Hepatic stellate cell (primary cell): ENCODE results near the gene FGD5.

Source experiments
- DNase-seq: peaks from one replicate; pipeline ENCODE4 v3.0.0; 2011; ENCODE audit warnings: low spot score

FGD5 gene

DNA sequence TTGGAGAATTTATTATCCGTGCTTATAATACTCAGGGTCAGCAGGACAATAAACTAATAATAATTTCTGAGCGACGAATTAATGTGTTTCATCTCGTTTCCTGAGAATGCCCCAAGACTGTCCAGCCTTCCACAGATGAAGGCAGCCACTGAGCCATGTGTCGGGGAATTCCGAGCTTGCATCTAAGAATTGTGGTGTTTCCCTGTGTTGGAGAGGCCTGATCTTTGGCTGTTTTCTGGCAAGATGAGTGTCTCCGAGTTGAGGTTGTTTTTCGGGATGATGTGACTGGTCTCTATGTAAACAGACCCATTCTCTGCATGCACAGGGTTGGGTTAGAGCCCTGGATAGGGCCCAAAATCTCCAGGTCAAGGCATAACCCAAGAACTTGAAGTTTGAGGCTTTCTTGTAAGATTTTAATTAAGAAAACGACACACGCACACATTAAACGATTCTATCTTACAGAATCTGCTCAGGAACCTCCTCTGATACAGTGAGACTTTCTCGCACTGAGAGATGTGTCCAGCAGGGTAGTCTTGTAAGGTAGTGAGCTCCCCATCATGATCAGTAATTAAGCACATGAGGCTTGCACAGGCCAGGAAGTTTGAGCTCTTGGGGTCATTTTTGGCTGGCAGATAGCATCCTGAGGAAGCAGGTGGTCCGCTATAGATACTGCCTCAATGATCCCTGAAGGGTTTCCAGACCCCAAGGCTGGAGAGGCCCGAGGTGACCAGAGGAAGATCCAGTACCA, 14.4 kb downstream of the FGD5 start:
- no peak for DNase-seq

DNA sequence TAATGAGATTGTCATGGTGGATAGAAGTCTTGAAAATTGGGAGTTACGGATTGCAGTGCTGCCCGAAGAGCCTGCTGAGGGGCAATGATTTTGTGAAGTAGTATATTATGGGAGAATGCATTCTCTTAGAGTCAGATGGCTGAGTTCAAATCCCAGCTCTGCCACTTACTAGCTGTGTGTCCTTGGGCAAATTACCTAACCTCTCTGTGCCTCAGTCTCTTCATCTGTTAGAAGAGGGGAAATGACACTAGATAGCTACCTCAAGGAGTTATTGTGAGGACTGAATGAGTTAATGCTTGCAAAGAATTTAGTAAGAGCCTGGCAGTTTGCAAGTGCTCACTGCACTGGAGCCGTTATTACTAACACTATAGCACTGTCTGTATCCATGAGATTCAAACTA, 15.4 kb downstream of the FGD5 start:
- DNase-seq: no peak

GRCh38 chr3:14834807-14835466, 16.2 kb downstream of the FGD5 start:
- no peak for DNase-seq

DNA sequence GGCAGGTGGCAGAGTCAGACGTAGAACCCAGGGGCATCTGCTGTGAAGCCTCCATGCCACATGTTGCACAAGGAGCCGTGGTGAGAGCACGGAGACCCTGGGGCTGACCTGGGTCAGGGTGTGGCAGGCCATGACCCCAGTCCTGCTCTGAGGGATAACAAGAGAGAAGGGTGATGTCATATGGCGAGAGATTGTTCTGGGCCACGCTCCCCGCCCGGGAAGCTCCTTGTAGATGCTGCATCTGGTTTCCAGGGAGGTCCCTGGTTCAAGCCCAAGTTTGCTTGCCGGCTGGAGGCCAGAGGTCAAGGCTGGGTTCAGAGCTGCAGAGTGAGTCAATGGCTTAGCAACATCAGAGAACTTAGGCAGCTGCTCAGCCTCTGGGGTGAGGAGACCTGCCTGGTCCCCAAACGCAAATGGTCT, 17.3 kb downstream of the FGD5 start:
- DNase-seq: no peak

- DNase-seq: no peak
These were observed 18.6 kb downstream of the FGD5 start for GRCh38 chr3:14837186-14837877.

GRCh38 chr3:14837878-14838258, 19.1 kb downstream of the FGD5 start:
- no peak for DNase-seq

DNA sequence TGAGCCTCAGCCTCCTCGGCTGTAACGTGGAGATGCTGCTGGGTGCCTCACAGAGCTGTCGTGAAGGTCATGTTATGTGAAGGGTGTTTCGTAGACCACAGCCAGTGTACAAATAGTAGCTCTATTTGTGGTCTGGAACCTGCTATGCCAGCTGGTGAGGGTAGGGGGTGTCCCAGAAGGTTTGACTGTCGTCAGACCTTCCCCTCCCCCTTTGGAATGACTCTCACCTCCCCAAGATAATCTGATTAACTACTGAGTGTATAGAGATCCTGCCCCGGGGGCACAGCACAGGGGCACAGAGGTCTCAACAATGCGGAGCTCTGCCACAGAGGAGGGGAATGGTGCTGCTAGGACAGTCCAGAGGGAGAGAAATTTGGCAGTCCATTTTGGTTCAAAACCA, 20.5 kb downstream of the FGD5 start:
- no peak for DNase-seq

GRCh38 chr3:14841836-14842235, 23.1 kb downstream of the FGD5 start:
- DNase-seq: no peak

GRCh38 chr3:14842277-14842676, 23.5 kb downstream of the FGD5 start:
- DNase-seq: no peak

DNA sequence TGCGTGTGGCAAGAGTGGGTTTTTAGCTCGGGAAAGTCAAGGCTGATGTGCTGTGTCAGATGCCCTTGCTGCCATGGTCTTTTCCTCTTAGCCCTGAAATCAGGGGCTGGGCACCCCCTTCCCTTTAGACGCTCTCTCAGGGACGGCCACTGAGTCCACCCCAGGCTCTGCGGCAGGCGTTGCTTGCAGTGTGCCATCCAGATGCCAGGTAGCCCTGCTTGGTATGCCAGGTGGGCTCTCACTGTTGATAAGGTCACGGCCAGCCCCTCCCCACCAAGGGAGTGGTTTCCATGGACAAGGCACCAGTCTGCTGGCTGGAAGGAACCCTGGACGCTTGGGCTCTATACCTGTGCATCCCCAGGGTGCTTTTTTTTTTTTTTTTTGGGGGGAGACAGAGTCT, 24.6 kb downstream of the FGD5 start:
- DNase-seq: no peak

- no peak for DNase-seq
These were observed 25.8 kb downstream of the FGD5 start for GRCh38 chr3:14844386-14845170.

DNA sequence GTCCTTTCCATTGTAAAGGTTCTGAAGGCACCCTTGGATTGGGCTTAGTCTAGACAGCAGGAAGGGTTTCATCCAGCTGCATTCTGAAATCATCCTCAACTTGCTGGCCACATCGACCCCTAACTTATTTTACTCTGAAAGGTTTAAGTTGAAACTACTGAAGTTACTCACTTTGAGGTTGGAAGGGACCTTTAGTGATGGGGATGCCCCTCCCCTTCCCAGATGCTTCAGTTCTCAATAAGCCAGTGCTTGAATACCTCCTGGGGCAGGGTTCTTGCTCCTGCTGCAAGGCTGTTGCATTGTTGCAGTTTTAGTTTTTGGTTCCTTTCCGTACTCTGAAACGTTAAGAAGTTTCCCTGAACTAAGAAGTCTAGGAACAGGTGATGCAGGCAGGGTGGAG, 26.4 kb downstream of the FGD5 start:
- DNase-seq: no peak

- no peak for DNase-seq
These were observed 27.1 kb downstream of the FGD5 start for GRCh38 chr3:14845826-14846225.

DNA sequence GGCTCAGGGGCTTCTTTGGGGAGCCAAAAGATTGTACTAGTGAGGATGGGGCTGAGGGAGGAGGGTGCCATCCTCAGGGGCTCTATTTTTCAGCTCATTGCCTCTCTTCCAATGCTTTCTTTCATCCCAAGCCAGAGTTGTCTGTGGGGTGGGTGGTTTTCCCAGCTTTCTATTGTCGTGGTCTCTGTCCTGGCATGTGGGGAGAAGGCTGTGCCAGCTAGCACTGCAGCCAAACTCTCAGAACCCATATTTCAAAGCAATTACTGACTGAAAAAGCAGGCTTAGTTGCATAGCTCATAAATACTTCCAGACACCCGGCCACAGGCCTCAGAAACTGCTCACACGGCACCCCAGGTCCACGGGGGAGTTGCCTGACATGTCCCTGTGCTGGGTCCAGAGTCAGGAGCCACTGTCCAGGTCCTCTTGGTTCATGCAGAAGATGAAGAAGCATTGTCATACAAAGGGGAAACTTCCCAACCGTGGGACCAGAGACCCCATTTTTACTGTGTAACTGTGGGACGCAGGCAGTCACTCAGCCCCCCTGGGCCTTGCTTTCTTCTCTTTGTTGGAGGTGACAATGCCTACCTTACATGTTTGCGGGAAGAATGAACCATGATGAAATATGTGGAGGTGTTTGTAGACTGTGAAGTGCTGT, 27.6 kb downstream of the FGD5 start:
- no peak for DNase-seq

DNA sequence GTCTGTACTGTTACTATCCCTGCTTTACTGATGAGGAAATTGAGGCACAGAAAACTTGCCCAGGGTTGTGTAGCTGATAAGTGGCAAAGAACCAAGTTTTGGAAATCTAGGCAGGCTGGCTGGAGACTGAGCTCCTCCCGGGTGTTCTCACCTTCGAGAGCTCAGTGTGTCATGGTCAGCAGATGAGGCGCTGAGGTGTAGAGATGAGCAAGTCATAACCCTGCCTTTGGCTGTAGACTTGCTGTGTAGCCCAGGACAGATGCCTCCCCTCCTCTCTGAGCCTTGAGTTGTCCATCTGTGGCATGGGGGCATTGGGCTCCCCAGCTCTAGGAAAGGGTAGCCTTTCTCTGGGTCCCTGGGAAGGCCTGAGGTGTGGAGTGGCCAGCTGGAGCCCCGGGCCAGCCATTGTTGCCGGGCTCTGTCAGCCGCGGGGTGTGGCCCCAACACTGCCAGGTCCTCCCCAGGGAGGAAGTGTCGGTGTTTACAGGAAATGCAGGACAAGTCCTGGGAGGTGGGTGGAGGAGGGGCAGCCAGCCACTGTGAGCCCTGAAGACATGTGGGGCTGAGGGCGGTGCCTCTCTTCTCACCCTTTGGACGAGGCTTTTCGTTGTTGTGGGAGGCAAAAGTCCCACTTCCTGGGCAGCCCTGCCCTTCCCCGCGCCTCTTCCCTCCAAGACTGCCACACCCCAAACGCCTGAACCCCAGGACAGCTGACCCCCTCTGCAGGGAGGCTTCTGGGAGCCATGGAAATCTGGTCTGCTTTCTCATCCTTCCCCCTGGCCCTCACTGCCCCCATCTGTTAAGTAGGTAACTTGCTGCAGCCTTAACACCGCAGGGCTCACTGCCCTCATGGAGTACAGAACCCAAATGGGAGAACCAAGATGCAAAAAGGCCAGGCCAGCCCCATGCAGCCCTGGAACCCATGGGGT, 29.1 kb downstream of the FGD5 start:
- no peak for DNase-seq

DNA sequence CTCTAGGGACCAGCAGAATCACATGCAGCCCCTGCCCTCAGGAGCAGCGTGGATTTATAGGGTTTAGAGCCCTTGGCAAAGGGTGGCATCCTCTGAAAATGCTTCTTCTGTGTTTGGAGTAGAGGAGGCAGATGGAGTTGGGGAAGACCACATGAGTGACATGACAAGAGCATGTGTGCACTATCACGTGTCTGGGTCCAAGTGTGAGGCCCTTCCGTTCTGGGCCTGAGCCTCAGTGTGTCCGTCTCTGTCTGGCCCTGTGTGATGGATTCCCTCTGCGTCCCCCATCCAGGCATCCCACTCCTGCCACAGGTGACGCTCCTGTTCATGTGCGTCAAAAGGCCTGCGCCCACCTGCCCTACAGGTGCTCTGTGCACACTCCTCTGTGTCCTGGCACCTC, 30.1 kb downstream of the FGD5 start:
- DNase-seq: no peak

- no peak for DNase-seq
These were observed 31.0 kb downstream of the FGD5 start for GRCh38 chr3:14849638-14850230.

GRCh38 chr3:14852058-14852594, 33.4 kb downstream of the FGD5 start:
- no peak for DNase-seq

- no peak for DNase-seq
These were observed 34.0 kb downstream of the FGD5 start for GRCh38 chr3:14852717-14853116.

- DNase-seq: no peak
These were observed 34.6 kb downstream of the FGD5 start for GRCh38 chr3:14853271-14853951.
